HepG2 (cell line): ENCODE results near the gene SEC14L1. TPM values are rescaled to one million over a fixed set of nuclear protein-coding genes. Genes with fewer than 3 reads are reported as not detected.

Experiments
- HNRNPUL1 ChIP-seq: fragments of 200-400 bp; formaldehyde crosslinking; IDR thresholded peaks from 2 replicates; pipeline ENCODE4 v1.6.1; 2017; ENCODE audit warnings: low read depth, mild to moderate bottlenecking, low read length, moderate library complexity
- MAZ ChIP-seq, 2 experiments: sonication (generic) in 1 of 2; formaldehyde crosslinking in 1 of 2; IDR thresholded peaks; 2 replicates each; pipeline versions ENCODE4 v1.5.0 to v1.6.1; 2012 to 2020; ENCODE audit warnings: low read depth in 2 of 2, mild to moderate bottlenecking in 2 of 2, borderline replicate concordance in 1 of 2, improper control_type of control experiment in 1 of 2, low read length in 1 of 2, missing genetic modification reagents in 1 of 2, moderate library complexity in 1 of 2
- RFX3 ChIP-seq: IDR thresholded peaks from 2 replicates; pipeline ENCODE4 v1.6.1; 2016; ENCODE audit warnings: missing biosample characterization, missing genetic modification reagents
- SRY ChIP-seq: sonication (generic); formaldehyde crosslinking; IDR thresholded peaks from 2 replicates; pipeline ENCODE4 v1.8.0; 2022; ENCODE audit warnings: mild to moderate bottlenecking, missing genetic modification reagents
- ZFX ChIP-seq: sonication (generic); formaldehyde crosslinking; IDR thresholded peaks from 2 replicates; pipeline ENCODE4 v1.4.0; 2020; ENCODE audit warnings: mild to moderate bottlenecking, low read depth, missing genetic modification reagents, moderate library complexity
- ZNF543 ChIP-seq: sonication (generic); formaldehyde crosslinking; IDR thresholded peaks from 2 replicates; pipeline ENCODE4 v1.4.0; 2020; ENCODE audit warnings: mild to moderate bottlenecking, missing genetic modification reagents
- ZNF670 ChIP-seq: sonication (generic); formaldehyde crosslinking; IDR thresholded peaks from 2 replicates; pipeline ENCODE4 v1.8.0; 2022; ENCODE audit warnings: mild to moderate bottlenecking, missing genetic modification reagents, borderline replicate concordance
- polyA plus RNA-seq, 8 experiments: library from polyadenylated mRNA; depleted of rRNA in 3 of 8; stranded (reverse) in 7 of 8; unstranded in 1 of 8; fragments of >200 nt; fragmentation: Illumina TruSeq in 4 of 8; extraction: Trizol in 4 of 8; gene quantifications; 2 replicates each; pipeline versions ENCODE4 v1.2.1 to v1.2.3, GENCODE V29; 2011 to 2016; ENCODE audit warnings: low read depth in 4 of 8, missing spikeins in 1 of 8, mixed read lengths in 1 of 8; ENCODE audit not compliant: insufficient read depth in 1 of 8
- total RNA-seq, 5 experiments: library from RNA; depleted of rRNA; stranded (reverse); fragments of >200 nt; fragmentation: Illumina TruSeq; extraction: Trizol; gene quantifications; 2 replicates each; pipeline ENCODE4 v1.2.3, GENCODE V29; 2016; ENCODE audit warnings: low read depth in 1 of 5
- TF ChIP-seq, protein P1 (sequence below): sonication (generic); formaldehyde crosslinking; IDR thresholded peaks from 2 replicates; pipeline ENCODE4 v1.5.1; 2020; ENCODE audit warnings: mild to moderate bottlenecking, missing genetic modification reagents, borderline replicate concordance
- TF ChIP-seq, protein P2 (sequence below): sonication (generic); formaldehyde crosslinking; IDR thresholded peaks from 2 replicates; pipeline ENCODE4 v1.8.0; 2022; ENCODE audit warnings: mild to moderate bottlenecking, missing genetic modification reagents, moderate library complexity
- TF ChIP-seq, protein P3 (sequence below): sonication (generic); formaldehyde crosslinking; IDR thresholded peaks from 2 replicates; pipeline ENCODE4 v1.5.1; 2020; ENCODE audit warnings: mild to moderate bottlenecking, missing genetic modification reagents, borderline replicate concordance
- TF ChIP-seq, protein P4 (sequence below): sonication (generic); formaldehyde crosslinking; IDR thresholded peaks from 2 replicates; pipeline ENCODE4 v1.8.1; 2022; ENCODE audit warnings: low read depth, mild to moderate bottlenecking, missing genetic modification reagents
- TF ChIP-seq, protein P5 (sequence below): sonication (generic); formaldehyde crosslinking; IDR thresholded peaks from 2 replicates; pipeline ENCODE4 v1.8.0; 2023; ENCODE audit warnings: mild to moderate bottlenecking, missing genetic modification reagents

SEC14L1 gene
- total and polyA plus RNA-seq, 2 of the 13 experiments (the other 11 are each of a cell fraction or from before 2014, with no cell fraction given): 26.3 to 43.9 TPM

DNA sequence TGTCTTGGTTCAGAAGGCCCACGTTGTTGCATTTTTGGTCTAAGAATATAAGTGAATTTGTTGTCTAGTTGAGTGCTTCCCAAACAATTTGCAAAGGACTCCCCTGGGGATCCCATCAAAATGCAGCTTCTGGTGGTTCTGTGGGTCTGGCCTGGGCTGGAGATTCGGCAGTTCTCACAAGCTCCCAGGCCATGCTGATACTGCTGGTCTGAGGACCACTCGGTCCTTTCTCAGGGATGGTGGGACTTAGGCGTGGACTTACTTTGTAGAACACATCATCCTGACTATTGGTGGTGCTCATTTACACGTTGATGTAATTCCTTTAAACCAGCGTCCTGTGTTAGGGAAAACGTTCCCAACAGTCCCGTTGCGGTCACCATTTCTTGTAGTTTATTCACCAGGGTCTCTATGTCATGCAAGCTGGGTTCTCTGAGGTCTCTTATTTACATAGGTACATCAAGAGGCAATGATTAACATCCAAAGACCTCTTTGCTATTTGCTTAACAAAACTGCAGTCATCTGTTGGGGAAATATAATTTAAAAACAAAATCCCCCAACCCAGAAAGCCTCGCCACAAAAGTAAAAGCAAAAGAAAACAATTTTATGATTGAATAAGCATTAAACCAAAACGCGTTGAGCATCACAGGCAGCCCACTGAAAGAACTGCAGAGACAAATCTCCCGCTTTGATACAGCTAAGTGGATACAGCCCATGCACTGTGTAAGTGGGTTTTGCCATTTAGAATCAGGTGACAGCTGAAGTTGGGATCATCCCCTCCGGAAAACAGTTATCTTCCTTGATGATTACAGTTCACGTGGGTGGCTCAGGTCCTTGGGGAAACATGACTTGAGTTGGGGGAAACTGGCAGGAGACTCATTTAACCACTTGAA is 39.0 kb upstream of the SEC14L1 start (continued):
- TF ChIP-seq RFX3 (CRISPR knock-in tag) (no peak), ZNF670 (CRISPR knock-in tag) (no peak; the same call in 1 of the 2 replicates), SRY (CRISPR knock-in tag) (no peak), HNRNPUL1 (no peak), MAZ (IDR thresholded peaks at IDR 0.05; ENCODE audit: borderline replicate concordance, low read depth, low read length) (no peak), MAZ (CRISPR knock-in tag; IDR thresholded peaks at IDR 0.05; ENCODE audit: low read depth) (no peak), ZFX (CRISPR knock-in tag) (no peak), ZNF543 (CRISPR knock-in tag) (no peak)
- TF ChIP-seq, protein P1, sequence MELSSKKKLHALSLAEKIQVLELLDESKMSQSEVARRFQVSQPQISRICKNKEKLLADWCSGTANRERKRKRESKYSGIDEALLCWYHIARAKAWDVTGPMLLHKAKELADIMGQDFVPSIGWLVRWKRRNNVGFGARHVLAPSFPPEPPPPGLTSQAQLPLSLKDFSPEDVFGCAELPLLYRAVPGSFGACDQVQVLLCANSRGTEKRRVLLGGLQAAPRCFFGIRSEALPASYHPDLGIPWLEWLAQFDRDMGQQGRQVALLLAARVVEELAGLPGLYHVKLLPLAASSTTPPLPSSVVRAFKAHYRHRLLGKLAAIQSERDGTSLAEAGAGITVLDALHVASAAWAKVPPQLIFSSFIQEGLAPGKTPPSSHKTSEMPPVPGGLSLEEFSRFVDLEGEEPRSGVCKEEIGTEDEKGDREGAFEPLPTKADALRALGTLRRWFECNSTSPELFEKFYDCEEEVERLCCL (CRISPR knock-in tag): no peak
- TF ChIP-seq, protein P2, sequence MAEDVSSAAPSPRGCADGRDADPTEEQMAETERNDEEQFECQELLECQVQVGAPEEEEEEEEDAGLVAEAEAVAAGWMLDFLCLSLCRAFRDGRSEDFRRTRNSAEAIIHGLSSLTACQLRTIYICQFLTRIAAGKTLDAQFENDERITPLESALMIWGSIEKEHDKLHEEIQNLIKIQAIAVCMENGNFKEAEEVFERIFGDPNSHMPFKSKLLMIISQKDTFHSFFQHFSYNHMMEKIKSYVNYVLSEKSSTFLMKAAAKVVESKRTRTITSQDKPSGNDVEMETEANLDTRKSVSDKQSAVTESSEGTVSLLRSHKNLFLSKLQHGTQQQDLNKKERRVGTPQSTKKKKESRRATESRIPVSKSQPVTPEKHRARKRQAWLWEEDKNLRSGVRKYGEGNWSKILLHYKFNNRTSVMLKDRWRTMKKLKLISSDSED (CRISPR knock-in tag): no peak
- TF ChIP-seq, protein P3, sequence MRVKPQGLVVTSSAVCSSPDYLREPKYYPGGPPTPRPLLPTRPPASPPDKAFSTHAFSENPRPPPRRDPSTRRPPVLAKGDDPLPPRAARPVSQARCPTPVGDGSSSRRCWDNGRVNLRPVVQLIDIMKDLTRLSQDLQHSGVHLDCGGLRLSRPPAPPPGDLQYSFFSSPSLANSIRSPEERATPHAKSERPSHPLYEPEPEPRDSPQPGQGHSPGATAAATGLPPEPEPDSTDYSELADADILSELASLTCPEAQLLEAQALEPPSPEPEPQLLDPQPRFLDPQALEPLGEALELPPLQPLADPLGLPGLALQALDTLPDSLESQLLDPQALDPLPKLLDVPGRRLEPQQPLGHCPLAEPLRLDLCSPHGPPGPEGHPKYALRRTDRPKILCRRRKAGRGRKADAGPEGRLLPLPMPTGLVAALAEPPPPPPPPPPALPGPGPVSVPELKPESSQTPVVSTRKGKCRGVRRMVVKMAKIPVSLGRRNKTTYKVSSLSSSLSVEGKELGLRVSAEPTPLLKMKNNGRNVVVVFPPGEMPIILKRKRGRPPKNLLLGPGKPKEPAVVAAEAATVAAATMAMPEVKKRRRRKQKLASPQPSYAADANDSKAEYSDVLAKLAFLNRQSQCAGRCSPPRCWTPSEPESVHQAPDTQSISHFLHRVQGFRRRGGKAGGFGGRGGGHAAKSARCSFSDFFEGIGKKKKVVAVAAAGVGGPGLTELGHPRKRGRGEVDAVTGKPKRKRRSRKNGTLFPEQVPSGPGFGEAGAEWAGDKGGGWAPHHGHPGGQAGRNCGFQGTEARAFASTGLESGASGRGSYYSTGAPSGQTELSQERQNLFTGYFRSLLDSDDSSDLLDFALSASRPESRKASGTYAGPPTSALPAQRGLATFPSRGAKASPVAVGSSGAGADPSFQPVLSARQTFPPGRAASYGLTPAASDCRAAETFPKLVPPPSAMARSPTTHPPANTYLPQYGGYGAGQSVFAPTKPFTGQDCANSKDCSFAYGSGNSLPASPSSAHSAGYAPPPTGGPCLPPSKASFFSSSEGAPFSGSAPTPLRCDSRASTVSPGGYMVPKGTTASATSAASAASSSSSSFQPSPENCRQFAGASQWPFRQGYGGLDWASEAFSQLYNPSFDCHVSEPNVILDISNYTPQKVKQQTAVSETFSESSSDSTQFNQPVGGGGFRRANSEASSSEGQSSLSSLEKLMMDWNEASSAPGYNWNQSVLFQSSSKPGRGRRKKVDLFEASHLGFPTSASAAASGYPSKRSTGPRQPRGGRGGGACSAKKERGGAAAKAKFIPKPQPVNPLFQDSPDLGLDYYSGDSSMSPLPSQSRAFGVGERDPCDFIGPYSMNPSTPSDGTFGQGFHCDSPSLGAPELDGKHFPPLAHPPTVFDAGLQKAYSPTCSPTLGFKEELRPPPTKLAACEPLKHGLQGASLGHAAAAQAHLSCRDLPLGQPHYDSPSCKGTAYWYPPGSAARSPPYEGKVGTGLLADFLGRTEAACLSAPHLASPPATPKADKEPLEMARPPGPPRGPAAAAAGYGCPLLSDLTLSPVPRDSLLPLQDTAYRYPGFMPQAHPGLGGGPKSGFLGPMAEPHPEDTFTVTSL (CRISPR knock-in tag): no peak; the same call in 1 of the 2 replicates
- TF ChIP-seq, protein P4, sequence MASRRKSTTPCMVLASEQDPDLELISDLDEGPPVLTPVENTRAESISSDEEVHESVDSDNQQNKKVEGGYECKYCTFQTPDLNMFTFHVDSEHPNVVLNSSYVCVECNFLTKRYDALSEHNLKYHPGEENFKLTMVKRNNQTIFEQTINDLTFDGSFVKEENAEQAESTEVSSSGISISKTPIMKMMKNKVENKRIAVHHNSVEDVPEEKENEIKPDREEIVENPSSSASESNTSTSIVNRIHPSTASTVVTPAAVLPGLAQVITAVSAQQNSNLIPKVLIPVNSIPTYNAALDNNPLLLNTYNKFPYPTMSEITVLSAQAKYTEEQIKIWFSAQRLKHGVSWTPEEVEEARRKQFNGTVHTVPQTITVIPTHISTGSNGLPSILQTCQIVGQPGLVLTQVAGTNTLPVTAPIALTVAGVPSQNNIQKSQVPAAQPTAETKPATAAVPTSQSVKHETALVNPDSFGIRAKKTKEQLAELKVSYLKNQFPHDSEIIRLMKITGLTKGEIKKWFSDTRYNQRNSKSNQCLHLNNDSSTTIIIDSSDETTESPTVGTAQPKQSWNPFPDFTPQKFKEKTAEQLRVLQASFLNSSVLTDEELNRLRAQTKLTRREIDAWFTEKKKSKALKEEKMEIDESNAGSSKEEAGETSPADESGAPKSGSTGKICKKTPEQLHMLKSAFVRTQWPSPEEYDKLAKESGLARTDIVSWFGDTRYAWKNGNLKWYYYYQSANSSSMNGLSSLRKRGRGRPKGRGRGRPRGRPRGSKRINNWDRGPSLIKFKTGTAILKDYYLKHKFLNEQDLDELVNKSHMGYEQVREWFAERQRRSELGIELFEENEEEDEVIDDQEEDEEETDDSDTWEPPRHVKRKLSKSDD (CRISPR knock-in tag): no peak
- TF ChIP-seq, protein P5, sequence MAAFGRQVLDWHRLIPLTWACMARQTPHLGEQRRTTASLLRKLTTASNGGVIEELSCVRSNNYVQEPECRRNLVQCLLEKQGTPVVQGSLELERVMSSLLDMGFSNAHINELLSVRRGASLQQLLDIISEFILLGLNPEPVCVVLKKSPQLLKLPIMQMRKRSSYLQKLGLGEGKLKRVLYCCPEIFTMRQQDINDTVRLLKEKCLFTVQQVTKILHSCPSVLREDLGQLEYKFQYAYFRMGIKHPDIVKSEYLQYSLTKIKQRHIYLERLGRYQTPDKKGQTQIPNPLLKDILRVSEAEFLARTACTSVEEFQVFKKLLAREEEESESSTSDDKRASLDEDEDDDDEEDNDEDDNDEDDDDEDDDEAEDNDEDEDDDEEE (CRISPR knock-in tag): no peak
